Panc1 (cell line): ENCODE data around the gene SYNGR4.

Experiments
- TCF7L2 ChIP-seq: IDR thresholded peaks from 2 replicates; pipeline ENCODE4 v1.6.1; 2011; ENCODE audit warnings: mild to moderate bottlenecking, low read depth, low read length, inconsistent platforms
- TF ChIP-seq, protein P1 (sequence below): fragments of 450-650 bp; IDR thresholded peaks from 2 replicates; pipeline ENCODE4 v1.5.1; 2017; ENCODE audit warnings: mild to moderate bottlenecking

DNA sequence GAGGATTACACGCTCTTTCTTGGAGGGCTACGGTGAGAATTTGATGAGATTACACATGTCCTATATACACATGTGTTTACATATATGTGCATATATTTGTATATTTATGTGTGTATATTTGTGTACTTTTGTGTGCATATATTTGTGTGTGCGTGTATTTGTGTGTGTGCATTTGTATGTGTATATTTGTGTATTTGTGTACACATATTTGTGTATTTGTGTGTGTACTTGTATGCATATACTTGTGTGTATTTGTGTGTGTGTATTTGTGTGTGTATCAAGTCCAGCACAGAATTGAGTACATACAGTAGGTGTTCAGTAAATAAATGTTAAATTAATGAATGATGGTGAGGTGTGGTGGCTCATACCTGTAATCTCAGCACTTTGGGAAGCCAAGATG lies 2.3 kb upstream of the SYNGR4 start:
- TF ChIP-seq, protein P1, sequence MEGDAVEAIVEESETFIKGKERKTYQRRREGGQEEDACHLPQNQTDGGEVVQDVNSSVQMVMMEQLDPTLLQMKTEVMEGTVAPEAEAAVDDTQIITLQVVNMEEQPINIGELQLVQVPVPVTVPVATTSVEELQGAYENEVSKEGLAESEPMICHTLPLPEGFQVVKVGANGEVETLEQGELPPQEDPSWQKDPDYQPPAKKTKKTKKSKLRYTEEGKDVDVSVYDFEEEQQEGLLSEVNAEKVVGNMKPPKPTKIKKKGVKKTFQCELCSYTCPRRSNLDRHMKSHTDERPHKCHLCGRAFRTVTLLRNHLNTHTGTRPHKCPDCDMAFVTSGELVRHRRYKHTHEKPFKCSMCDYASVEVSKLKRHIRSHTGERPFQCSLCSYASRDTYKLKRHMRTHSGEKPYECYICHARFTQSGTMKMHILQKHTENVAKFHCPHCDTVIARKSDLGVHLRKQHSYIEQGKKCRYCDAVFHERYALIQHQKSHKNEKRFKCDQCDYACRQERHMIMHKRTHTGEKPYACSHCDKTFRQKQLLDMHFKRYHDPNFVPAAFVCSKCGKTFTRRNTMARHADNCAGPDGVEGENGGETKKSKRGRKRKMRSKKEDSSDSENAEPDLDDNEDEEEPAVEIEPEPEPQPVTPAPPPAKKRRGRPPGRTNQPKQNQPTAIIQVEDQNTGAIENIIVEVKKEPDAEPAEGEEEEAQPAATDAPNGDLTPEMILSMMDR, result no peak
- no peak for TF ChIP-seq TCF7L2
